Omental fat pad (tissue), 4 donors: Measurements from ENCODE around the gene SND1. TPM values are rescaled to one million over a fixed set of nuclear protein-coding genes. Genes with fewer than 3 reads are reported as not detected.

ENCODE experiments used
- ATAC-seq: fragments of 150-250 bp; one replicate; pipeline ENCODE4 v1.9.1; 2016; ENCODE audit warnings: mild to moderate bottlenecking, moderate library complexity; ENCODE audit not compliant: low FRiP score
- DNase-seq: peaks from one replicate; pipeline ENCODE4 v3.0.0-alpha.2; 2019; ENCODE audit warnings: low spot score
- total RNA-seq, 4 donors: library from RNA; depleted of rRNA; stranded (reverse); fragments of >200 nt; gene quantifications; one replicate each; pipeline ENCODE4 v1.1.0, GENCODE V29; 2016
- TF ChIP-seq, protein P1 (sequence below), 3 donors: fragments of 450-650 bp; IDR thresholded peaks; one replicate each; pipeline ENCODE4 v1.5.1; 2016 to 2017; ENCODE audit warnings: antibody characterized with exemption in 3 of 3, mild to moderate bottlenecking in 3 of 3, moderate library complexity in 2 of 3

SND1 gene
- total RNA-seq, 4 donors from 2014 or later = 90.8 to 140 (median 125) TPM

DNA sequence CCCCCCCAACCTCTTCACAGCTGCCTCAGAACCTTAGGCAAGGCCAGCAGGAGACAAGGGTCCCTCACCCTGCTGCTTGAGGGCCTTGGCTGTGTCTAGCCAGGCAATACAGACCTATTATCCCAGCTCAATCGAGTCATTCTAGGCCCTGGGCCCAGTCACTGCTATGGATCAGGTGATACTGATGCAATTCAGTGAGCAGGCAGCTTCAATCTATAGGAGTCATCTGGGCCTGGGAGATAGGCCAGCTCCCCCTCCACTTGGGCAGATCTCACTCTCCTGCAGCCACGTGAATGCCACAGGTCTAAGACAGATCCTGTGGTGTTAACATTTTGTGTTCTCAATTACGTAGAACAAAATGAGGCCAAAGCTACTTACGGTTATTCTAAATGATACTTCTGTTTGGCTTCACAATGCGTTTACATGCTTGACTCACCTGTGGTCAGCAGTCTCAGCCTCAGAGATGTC, 447.2 kb downstream of the SND1 start:
- no peak for ATAC-seq
- TF ChIP-seq, protein P1, sequence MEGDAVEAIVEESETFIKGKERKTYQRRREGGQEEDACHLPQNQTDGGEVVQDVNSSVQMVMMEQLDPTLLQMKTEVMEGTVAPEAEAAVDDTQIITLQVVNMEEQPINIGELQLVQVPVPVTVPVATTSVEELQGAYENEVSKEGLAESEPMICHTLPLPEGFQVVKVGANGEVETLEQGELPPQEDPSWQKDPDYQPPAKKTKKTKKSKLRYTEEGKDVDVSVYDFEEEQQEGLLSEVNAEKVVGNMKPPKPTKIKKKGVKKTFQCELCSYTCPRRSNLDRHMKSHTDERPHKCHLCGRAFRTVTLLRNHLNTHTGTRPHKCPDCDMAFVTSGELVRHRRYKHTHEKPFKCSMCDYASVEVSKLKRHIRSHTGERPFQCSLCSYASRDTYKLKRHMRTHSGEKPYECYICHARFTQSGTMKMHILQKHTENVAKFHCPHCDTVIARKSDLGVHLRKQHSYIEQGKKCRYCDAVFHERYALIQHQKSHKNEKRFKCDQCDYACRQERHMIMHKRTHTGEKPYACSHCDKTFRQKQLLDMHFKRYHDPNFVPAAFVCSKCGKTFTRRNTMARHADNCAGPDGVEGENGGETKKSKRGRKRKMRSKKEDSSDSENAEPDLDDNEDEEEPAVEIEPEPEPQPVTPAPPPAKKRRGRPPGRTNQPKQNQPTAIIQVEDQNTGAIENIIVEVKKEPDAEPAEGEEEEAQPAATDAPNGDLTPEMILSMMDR (IDR thresholded peaks at IDR 0.05) = no peak
- DNase-seq = no peak

DNA sequence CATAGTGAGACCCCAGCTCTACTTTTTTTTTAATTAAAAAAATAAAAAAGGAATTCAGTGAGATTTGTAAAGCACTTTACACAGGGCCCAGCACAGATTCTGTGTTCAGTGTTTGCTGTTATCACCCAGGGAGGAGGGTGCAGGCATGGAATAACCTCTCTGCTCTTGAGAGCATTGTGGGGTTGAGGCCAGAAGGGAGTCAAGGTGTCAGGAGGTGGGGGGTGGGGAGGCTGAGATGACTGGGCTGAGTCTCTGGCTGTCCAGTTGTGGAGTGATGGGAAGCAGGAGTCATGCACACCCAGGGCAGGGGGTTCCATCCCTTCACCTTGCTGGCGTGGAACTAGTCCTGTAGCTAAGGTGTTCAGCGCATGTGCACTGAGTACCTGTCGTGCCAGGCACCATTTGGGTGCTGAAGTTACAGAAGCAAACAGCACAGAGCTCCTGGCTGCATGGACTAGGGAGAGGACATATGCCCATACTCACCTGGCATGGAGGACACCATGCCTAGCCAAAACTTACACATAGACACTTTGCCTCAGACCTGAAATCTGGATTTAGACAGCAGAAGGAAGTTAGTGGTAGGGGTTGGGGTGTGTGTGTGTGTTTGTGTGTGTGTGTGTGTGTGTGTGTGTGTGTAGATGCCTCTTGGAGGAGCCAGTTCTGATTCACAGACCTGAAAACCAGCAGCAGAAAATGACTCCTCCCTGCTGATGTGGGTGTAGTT, 448.4 kb downstream of the SND1 start:
- TF ChIP-seq, protein P1 (IDR thresholded peaks at IDR 0.05) = no peak
- no peak for ATAC-seq
- DNase-seq = no peak

DNA sequence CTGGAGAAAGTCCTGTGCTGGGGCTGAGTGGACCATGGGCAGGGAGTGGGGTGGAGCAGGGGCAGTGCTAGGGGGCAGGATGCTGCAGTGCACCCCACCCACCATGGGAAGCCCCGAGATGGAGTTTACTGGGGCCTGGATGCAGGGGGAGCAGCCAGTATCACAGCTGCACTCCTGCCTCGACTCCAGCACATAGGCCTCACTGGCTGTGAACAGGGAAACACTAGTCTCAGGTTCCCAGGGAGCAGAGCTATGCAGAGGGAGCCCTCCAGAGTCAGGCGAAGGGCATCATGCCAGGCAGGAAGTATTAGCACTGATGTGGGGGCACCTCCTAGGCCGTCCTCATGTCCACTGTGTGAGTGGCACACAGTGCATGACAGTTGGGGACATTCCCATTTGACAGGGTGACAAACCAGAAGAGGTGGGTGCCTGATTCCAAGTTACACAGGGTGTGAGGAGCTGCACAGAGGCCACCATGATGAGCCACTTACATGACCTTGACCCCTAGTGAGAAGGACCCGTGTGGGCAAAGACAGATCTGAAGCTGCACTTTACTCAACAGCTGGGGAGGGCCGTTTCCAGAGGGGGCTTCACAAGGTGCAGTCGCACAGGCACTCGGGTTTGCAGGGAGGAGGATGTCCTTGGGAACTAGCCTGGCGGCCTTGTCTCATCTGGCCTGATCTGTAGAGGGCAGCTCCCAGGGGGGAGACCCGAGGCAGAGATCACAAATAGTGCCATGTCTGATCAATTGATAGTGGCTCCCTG, 449.1 kb downstream of the SND1 start:
- TF ChIP-seq, protein P1 (IDR thresholded peaks at IDR 0.05) = no peak
- DNase-seq (no peak), ATAC-seq (no peak)

DNA sequence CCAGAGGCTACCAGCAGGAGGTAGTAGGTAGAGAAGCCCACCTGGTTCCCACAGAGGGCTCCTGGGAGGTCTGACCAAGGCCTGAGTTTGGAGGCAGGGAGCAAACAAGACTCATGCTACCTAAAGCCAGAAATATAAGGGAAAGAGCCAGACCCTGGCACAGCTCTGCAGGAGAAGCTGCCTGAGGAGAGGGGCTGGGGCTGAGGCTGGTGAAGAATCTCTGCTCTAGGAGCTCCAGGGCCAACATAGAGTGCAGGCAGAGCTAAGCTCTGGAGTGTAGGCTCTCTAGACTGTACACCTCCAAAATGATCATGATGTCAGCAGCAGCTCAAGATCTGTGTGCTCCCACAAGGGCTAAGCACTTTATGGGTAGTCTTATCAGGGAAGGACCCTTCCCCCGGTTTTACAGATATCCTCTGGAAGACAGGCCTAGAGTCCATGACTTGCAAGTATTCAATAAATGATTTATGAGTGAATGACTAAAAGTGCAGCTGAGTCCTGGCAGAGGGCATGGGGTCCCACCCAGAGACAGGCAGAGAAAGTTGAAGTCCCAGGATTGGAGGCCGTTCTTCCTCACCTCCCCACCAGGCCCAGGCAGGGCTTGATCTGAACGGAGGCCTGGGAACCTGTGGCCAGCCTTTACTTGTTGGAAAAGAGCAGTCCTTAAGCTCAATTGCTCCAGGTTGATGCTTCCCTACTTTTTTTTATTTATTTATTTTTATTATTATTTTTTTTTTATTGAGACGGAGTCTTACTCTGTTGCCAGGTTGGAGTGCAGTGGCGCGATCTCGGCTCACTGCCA, 450.7 kb downstream of the SND1 start:
- TF ChIP-seq, protein P1 (IDR thresholded peaks at IDR 0.05) = no peak
- no peak for ATAC-seq
- DNase-seq = no peak

DNA sequence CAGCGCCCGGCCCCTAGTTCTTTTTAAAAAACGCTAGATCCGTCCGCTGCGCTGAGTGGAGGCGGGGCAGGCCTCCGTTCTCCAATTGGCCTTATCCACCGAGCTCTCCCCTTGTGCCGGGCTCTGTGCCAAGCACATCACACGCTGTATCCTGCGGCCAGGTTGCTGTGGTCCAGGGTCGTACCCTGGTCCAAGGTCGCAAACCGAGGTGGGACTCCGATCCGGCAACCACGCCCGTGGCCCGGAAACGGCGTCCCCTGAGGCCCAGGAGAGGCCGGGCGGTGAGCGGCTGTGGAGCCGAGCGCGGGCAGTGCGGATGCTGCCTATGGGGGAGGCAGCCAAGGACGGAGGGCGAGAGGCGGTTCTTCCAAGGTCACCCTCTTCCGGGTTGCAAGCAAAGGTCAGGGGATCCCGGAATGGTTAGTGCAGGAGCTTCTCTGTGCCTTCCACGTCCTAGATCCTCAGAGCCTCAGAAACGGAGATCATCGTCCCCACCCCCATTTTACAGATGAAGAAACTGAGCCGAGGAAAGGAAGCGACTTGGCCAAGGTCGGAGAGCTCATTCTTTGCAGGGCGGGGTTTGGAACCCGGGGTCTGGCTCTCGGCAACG, 451.6 kb downstream of the SND1 start:
- ATAC-seq (no peak), DNase-seq (no peak)
- TF ChIP-seq, protein P1 (IDR thresholded peaks at IDR 0.05) = no peak

DNA sequence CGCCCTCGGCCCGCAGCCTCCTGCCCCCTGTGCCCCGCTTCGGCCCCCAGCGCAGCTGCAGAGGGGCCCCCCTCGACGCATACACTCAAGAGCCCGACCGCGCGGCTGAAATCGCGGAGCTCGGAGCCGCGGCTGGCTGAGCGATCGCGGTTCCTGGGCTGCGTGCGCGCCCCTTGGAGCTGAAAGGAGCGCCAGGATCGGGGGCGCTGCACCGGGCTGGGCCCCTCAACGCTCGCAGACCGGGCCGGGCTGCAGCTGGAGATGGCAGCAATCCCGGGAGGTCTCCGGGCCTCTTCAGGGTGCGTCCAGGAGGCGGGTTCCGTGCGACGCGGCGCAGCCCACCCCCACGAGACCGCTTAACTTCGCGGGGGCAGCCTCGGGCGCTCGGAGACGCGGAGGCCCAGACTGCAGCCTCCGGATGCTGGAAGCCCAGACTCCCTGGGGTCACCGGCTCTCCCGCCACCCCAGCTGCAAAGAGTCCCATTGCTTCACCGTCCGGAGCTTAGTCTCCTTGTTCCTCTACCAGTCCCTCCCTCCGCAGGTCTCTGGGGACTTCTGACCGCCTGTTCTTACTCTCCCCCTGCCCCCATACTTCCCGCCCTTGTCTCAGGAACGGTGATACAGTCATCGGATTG, 452.2 kb downstream of the SND1 start:
- TF ChIP-seq, protein P1 (IDR thresholded peaks at IDR 0.05) = no peak
- ATAC-seq (peak; percentile 6), DNase-seq (no peak)
